GM18507 (cell line): ENCODE measurements around the gene EIF4G3.
"Not testable (repeated sequence)": the region's sequence is repeated elsewhere in the genome, so short reads cannot be mapped to it uniquely, and the experiment has no call there.

Experiments used
- DNase-seq: peaks from one replicate; pipeline ENCODE4 v3.0.0; 2011; ENCODE audit warnings: low read depth; ENCODE audit not compliant: insufficient read length; ENCODE audit errors: extremely low spot score
- FAIRE-seq: peaks from 2 replicates; lab custom pipeline; 2011; peaks lifted over from hg19 to GRCh38; lab: Jason Lieb, UNC

The EIF4G3 gene

GRCh38 chr1:20867847-20868246 is 308.9 kb downstream of the EIF4G3 start:
- no peak for FAIRE-seq

DNA sequence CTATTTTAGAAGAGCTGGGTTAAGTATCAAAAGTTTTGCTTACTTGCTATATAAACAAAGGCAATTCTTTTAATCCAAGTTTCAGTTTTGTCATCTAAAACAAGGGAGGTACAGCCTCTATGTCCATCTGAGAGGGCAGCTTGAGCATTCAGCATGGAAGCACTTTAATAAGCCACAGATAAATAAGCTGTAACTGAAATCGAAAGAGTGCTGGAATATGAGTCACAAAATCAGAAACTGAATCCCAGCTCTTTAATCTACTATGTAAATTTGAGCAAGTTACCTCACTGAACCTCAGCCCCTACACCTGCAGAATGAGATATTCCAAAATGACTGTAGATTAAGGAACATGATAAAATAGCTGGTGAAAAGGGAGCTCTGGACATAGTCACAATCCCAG is 309.6 kb downstream of the EIF4G3 start:
- no peak for DNase-seq
- no peak for FAIRE-seq

More at GRCh38 chr1:20867847-20868246, 308.9 kb downstream of the EIF4G3 start:
- no peak for DNase-seq

DNA sequence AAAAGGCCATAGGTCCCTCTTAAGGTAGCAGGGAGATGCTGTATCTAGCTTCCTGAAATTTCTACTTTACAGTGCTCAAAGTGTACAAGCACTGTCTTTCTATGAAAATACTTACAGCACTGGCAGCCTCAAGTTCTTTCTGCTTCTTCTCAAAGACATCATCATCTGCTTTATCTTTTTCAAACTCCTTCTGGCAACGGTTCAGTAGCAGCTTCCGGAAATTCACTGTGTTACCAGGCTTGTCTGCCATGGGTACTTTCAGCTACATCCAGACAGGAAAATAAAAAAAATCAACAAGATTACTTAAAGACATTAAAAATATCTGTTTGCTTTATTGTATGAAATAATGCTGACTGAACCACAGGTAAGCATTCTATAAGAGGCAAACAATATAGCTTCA is 311.7 kb downstream of the EIF4G3 start:
- no peak for FAIRE-seq
- no peak for DNase-seq

GRCh38 chr1:20854529-20854928 is 322.2 kb downstream of the EIF4G3 start:
- DNase-seq, result no peak
- no peak for FAIRE-seq

DNA sequence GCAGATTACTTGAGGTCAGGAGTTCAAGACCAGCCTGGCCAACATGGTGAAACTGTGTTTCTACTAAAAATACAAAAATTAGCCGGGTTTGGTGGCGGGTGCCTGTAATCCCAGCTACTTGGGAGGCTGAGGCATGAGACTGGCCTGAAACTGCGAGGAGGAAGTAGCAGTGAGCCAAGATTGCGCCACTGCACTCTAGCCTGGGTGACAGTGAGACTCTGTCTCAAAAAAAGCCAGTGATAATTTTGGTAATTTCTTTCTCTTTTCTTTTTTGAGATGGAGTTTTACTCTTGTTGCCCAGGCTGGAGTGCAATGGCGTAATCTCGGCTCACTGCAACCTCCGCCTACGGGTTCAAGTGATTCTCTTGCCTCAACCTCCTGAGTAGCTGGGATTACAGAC is 324.9 kb downstream of the EIF4G3 start:
- not testable (repeated sequence) for FAIRE-seq, DNase-seq

DNA sequence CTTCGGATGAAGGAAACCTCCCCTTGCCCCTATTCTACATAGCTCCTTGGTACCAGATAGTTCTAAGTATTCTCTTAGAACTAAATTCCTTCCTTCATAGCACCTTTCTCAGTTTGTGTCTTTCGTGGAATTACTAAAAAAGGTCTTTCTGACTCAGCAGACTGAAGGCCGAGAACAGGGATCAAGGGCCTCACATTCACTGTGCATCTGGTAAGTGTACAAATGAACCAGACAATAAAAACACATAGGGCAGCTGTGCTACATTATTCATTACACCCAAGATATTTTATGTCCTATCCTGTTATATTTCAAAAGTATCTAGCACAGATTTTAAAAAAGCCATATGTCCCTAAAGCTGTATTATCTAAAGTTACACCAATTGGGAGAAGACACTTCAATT is 326.7 kb downstream of the EIF4G3 start:
- DNase-seq, result no peak
- no peak for FAIRE-seq

- FAIRE-seq (no peak), DNase-seq (no peak)
Measured at GRCh38 chr1:20849100-20849499, 327.6 kb downstream of the EIF4G3 start.

DNA sequence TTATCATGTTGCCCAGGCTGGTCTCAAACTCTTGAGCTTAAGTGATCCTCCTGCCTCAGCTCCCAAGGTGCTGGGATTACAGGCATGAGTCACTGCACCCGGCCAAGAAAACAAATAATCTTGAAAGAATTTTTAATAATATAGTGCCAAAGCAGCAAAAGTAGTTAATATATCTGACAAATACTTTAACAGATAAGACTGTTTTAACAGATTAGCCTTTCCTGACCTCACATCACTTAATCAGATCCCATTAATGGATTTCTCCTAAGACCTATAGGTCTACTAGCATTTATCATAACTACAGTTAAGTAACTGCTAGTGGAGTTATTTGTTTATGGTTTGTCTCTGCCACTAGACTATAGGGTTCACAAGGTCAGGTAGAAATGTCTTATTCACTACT is 328.5 kb downstream of the EIF4G3 start:
- no peak for FAIRE-seq
- DNase-seq, result no peak

GRCh38 chr1:20847611-20848080 is 329.1 kb downstream of the EIF4G3 start:
- DNase-seq, result no peak
- FAIRE-seq, result no peak

GRCh38 chr1:20846461-20847374 is 330.0 kb downstream of the EIF4G3 start:
- FAIRE-seq, result no peak
- no peak for DNase-seq

- DNase-seq (no peak), FAIRE-seq (no peak)
Measured at GRCh38 chr1:20840731-20841130, 336.0 kb downstream of the EIF4G3 start.

- DNase-seq (no peak), FAIRE-seq (no peak)
Measured at GRCh38 chr1:20837554-20838192, 339.0 kb downstream of the EIF4G3 start.

DNA sequence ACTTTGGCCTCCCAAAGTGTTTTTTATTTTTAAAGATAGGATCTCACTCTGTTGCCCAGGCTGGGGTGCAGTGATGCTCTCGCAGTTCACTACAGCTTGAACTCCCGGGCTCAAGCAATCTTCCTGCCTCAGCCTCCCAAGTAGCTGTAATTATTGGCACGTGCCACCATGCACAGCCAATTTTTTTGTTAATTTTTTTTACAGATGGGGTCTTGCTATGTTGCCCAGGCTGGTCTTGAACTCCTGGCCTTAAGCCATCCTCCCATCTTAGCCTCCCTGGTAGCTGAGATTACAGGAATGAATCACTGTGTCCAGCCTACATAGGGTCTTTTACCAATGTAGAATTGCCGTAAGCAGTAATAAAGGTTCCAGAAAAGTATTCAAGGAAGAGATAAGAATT is 340.5 kb downstream of the EIF4G3 start:
- DNase-seq, result no peak

GRCh38 chr1:20834780-20835179 is 341.9 kb downstream of the EIF4G3 start:
- DNase-seq (no peak), FAIRE-seq (no peak)

More for the DNA sequence above, 340.5 kb downstream of the EIF4G3 start:
- no peak for FAIRE-seq

DNA sequence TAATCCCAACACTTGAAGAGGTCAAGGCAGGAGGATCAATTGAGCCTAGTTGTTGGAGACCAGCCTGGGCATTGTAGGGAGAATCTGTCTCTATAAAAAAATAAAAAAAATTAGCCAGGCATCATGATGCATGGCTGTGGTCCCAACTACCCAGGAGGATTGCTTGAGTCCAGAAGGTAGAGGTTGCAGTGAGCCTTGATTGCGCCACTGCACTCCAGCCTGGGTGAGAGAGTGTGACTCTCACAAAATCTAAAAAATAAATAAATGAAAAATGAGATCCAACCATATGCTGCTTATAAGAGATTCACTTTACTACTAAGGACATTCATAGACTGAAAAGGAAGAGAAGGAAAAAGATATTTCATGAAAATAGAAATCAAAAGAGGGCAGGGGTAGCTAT is 342.5 kb downstream of the EIF4G3 start:
- no peak for FAIRE-seq
- DNase-seq, result no peak

- DNase-seq (no peak), FAIRE-seq (no peak)
Measured at GRCh38 chr1:20830378-20830777, 346.3 kb downstream of the EIF4G3 start.

DNA sequence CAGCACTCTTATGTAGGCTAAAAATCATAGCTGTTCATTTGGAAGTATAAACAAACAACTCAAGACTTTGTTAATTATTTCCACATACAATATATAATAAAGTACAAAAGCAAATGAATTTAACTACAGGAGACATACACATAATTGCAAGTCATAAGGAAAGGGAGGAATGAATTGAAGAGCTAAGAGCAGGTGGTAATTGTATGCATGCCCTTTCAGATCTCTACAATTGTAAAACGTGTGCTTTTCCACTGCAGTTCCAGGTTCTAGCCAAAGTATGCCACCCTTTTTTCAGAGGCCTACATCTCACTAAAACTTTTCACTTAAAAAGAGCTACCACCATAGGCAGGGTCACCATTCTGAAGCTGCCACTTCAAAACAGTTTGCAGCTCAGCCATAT is 346.8 kb downstream of the EIF4G3 start:
- DNase-seq, result no peak

DNA sequence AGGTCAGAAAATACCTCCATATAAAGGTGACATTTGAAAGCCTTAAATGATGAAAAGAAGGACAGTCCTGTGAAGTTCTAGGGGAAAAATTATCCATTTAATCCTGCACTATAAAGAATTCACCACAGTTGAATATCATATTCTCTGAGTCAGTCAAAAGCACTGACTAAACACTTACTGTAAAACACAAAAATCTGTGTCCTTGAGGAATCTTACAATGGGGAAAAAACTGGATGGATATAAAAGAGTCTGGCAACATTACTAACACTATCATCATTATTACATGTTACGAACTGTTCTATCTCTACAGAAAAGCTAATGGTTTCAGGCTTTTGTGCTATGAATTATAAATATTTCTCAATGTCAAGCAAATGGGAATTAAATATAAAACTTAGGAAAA is 347.2 kb downstream of the EIF4G3 start:
- FAIRE-seq (no peak), DNase-seq (no peak)

More for the DNA sequence above, 346.8 kb downstream of the EIF4G3 start:
- no peak for FAIRE-seq

DNA sequence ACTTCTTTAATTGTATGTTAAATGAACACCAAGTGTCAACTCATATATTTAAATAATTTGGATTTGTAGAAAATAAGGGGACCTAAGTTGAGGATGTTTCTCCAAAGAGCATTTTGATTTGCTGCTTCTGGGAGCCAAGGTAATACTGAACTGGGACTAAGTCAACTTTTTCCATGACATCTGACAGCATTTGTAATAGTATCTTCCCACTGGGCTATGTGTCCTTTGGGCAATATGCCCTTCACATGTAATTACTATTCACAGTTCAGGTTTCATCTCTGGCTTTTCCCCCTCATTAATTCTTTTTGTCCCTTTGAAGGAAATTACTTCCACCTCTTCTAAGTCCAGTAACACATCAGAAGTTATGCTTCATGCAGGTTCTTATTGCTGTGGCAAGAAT is 352.9 kb downstream of the EIF4G3 start:
- FAIRE-seq, result no peak
- no peak for DNase-seq

- no peak for DNase-seq
- FAIRE-seq, result no peak
Measured at GRCh38 chr1:20821466-20821865, 355.2 kb downstream of the EIF4G3 start.

GRCh38 chr1:20819818-20820217 is 356.9 kb downstream of the EIF4G3 start:
- DNase-seq (no peak), FAIRE-seq (no peak)
